Keratinocyte (primary cell): Measurements from ENCODE around the gene NBPF1. TPM values are rescaled to one million over a fixed set of nuclear protein-coding genes. Genes with fewer than 3 reads are reported as not detected.
"Not testable (repeated sequence)": the region's sequence is repeated elsewhere in the genome, so short reads cannot be mapped to it uniquely, and the experiment has no call there.

Experiments used
- DNase-seq: peaks from one replicate; pipeline ENCODE4 v3.0.0-alpha.2; 2011; ENCODE audit warnings: low read depth, missing footprints, low spot score
- FAIRE-seq: peaks from 2 replicates; lab custom pipeline; 2011; peaks lifted over from hg19 to GRCh38; lab: Jason Lieb, UNC
- H2AFZ ChIP-seq: 2 replicates; pipeline ENCODE4 v1.6.0; 2012; ENCODE audit warnings: low read length, control low read depth, inconsistent platforms; ENCODE audit not compliant: control insufficient read depth
- H3K27ac ChIP-seq: 2 replicates; pipeline ENCODE4 v1.5.1; 2011; ENCODE audit warnings: low read length; ENCODE audit not compliant: control insufficient read depth, insufficient read depth
- H3K27me3 ChIP-seq: 3 replicates; pipeline ENCODE4 v1.6.0; 2011; ENCODE audit warnings: low read length; ENCODE audit not compliant: control insufficient read depth, insufficient read depth; ENCODE audit errors: extremely low read depth
- H3K36me3 ChIP-seq, 2 experiments: 2 replicates in 1 of 2; 3 replicates in 1 of 2; pipeline ENCODE4 v1.5.1; 2011; ENCODE audit warnings: low read length in 2 of 2, mild to moderate bottlenecking in 1 of 2; ENCODE audit not compliant: control insufficient read depth in 2 of 2, insufficient read depth in 2 of 2; ENCODE audit errors: extremely low read depth in 1 of 2
- H3K4me1 ChIP-seq: 3 replicates; pipeline ENCODE4 v1.5.1; 2011; ENCODE audit warnings: low read length; ENCODE audit not compliant: control insufficient read depth, insufficient read depth; ENCODE audit errors: extremely low read depth
- H3K4me2 ChIP-seq: 3 replicates; pipeline ENCODE4 v1.6.0; 2011; ENCODE audit warnings: low read depth, low read length; ENCODE audit not compliant: control insufficient read depth, insufficient read depth; ENCODE audit errors: extremely low read depth
- H3K4me3 ChIP-seq, 3 experiments: fragments of 200-600 bp in 1 of 3; sonication (generic) in 1 of 3; 2 replicates in 2 of 3; 3 replicates in 1 of 3; pipeline ENCODE4 v1.5.1; 2011 to 2016; ENCODE audit warnings: low read length in 3 of 3, mild to moderate bottlenecking in 3 of 3, control low read depth in 2 of 3, inconsistent platforms in 1 of 3, low read depth in 1 of 3, mixed read lengths in 1 of 3, mixed run types in 1 of 3, moderate library complexity in 1 of 3; ENCODE audit not compliant: control insufficient read depth in 2 of 3, insufficient read depth in 2 of 3; ENCODE audit errors: extremely low read depth in 1 of 3
- H3K79me2 ChIP-seq: 2 replicates; pipeline ENCODE4 v1.6.0; 2012; ENCODE audit warnings: low read length; ENCODE audit not compliant: control insufficient read depth, insufficient read depth
- H3K9ac ChIP-seq: 3 replicates; pipeline ENCODE4 v1.6.0; 2011; ENCODE audit warnings: low read length; ENCODE audit not compliant: control insufficient read depth, insufficient read depth; ENCODE audit errors: extremely low read depth
- H3K9me1 ChIP-seq: 3 replicates; pipeline ENCODE4 v1.6.0; 2011; ENCODE audit warnings: low read length; ENCODE audit not compliant: control insufficient read depth, insufficient read depth; ENCODE audit errors: extremely low read depth
- H3K9me3 ChIP-seq: 2 replicates; pipeline ENCODE4 v1.5.1; 2012; ENCODE audit warnings: low read depth, low read length; ENCODE audit not compliant: control insufficient read depth
- H4K20me1 ChIP-seq: 3 replicates; pipeline ENCODE4 v1.6.0; 2011; ENCODE audit warnings: low read length; ENCODE audit not compliant: control insufficient read depth, insufficient read depth; ENCODE audit errors: extremely low read depth
- EZH2 ChIP-seq: IDR thresholded peaks from one replicate; pipeline ENCODE4 v1.6.1; 2012; ENCODE audit warnings: inconsistent platforms, mild to moderate bottlenecking, low read length, moderate library complexity
- dilution Hi-C: fragments of 300-500 bp; cut with MboI; formaldehyde crosslinking; loops from one replicate; pipeline ENCODE4 v1.7.0; 2020; ENCODE audit warnings: low sequenced_read_pairs; ENCODE audit not compliant: extremely low pct_ligation_motif_present
- polyA plus RNA-seq, 5 experiments: library from polyadenylated mRNA; depleted of rRNA in 3 of 5; stranded (reverse) in 3 of 5; stranded (forward) in 1 of 5; unstranded in 1 of 5; fragments of >200 nt; gene quantifications; 1 replicate in 1 of 5; 2 replicates in 3 of 5; 3 replicates in 1 of 5; pipeline versions ENCODE4 v1.2.1 to v1.2.3, GENCODE V29; 2011 to 2012; ENCODE audit warnings: missing spikeins in 2 of 5, low read depth in 1 of 5, low replicate concordance in 1 of 5
- TF ChIP-seq, protein P1 (sequence below), 3 experiments: IDR thresholded peaks in 1 of 3; conservative IDR thresholded peaks in 1 of 3; optimal IDR thresholded peaks in 1 of 3; 2 replicates in 2 of 3; 3 replicates in 1 of 3; pipeline versions ENCODE3 to v1.5.1; 2011; ENCODE audit warnings: low read length in 3 of 3, mild to moderate bottlenecking in 3 of 3, moderate library complexity in 2 of 3, control low read depth in 1 of 3, inconsistent platforms in 1 of 3; ENCODE audit not compliant: insufficient read depth in 2 of 3; ENCODE audit errors: extremely low read depth in 1 of 3

Gene NBPF1
- polyA plus RNA-seq, 1 donor (not counting 4 experiments of a cell fraction or from before 2014, with no cell fraction given): 16.4 TPM

- H3K27ac ChIP-seq: no peak overlapping the region
- no peak for DNase-seq
- dilution Hi-C loops: no loop called here
- peaks cover 24 to 28% of the 10 kb centered on the region in 2 experiments for H3K36me3 ChIP-seq
- no peak for FAIRE-seq
- peaks cover 23% of the 10 kb centered on the region for H3K79me2 ChIP-seq
- H3K27me3 ChIP-seq: no peaks in the 10 kb centered on the region
- peaks cover 10% of the 10 kb centered on the region for H3K4me1 ChIP-seq
- H3K4me2 ChIP-seq: no peak overlapping the region
- no peaks in the 10 kb centered on the region for H3K9me3 ChIP-seq
- no peaks in the 10 kb centered on the region for H4K20me1 ChIP-seq
- no peak for TF ChIP-seq EZH2
- TF ChIP-seq, protein P1, sequence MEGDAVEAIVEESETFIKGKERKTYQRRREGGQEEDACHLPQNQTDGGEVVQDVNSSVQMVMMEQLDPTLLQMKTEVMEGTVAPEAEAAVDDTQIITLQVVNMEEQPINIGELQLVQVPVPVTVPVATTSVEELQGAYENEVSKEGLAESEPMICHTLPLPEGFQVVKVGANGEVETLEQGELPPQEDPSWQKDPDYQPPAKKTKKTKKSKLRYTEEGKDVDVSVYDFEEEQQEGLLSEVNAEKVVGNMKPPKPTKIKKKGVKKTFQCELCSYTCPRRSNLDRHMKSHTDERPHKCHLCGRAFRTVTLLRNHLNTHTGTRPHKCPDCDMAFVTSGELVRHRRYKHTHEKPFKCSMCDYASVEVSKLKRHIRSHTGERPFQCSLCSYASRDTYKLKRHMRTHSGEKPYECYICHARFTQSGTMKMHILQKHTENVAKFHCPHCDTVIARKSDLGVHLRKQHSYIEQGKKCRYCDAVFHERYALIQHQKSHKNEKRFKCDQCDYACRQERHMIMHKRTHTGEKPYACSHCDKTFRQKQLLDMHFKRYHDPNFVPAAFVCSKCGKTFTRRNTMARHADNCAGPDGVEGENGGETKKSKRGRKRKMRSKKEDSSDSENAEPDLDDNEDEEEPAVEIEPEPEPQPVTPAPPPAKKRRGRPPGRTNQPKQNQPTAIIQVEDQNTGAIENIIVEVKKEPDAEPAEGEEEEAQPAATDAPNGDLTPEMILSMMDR (optimal IDR thresholded peaks at IDR 0.05 in 1 of 3, IDR thresholded peaks at IDR 0.05 in 1 of 3, conservative IDR thresholded peaks at IDR 0.05 in 1 of 3; ENCODE audit: extremely low read depth in 1 of 3, insufficient read depth in 2 of 3, low read length in 3 of 3): no peak
- H3K4me3 ChIP-seq: no peak overlapping the region
- no peak overlapping the region for H3K9ac ChIP-seq
- no peak overlapping the region for H2AFZ ChIP-seq
- no peaks in the 10 kb centered on the region for H3K9me1 ChIP-seq
These were observed 5.9 kb downstream of the NBPF1 start for GRCh38 chr1:16607433-16607851.

DNA sequence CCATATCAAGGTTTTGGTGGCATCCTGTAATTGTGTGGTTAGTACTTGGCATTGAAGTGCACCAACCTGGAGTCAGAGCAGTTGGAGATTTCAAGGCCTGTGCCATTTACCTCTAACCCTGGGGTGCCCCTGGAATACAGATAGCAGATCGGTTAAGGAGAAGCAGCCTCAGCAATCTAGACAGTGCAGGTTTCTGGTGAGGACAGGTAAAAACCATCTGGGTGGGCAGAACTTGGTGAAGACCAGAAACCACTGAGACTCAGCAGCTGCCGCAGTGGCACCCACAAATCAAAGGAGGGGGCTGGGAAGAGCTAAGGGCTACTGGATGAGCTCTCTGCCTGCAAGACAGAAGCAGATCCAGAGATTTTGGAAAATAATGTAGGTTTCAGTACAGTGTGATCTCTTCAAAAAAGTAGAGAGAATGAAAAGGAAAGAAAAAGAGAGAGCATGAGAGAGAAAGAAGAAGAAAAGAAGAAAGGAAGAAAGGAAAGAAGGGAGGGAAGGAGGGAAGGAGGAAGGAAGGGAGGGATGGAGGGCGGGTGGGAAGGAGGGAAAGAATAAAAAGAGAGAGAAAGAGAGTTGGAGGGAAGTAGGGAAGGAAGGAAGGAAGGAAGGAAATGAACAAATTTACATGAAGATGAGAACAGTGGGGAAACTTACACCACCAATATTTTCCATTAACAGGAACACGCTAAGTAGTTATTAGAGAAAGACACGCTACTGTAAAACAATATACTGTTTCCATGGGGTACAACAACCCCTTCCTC lies 6.5 kb downstream of the NBPF1 start:
- H3K4me3 ChIP-seq, H2AFZ ChIP-seq, DNase-seq, H4K20me1 ChIP-seq, FAIRE-seq, H3K9ac ChIP-seq, dilution Hi-C loops, H3K9me3 ChIP-seq, H3K27me3 ChIP-seq, H3K4me1 ChIP-seq, H3K4me2 ChIP-seq, H3K27ac ChIP-seq, H3K9me1 ChIP-seq: not testable (repeated sequence)
- peaks cover 24 to 28% of the 10 kb centered on the region in 2 experiments for H3K36me3 ChIP-seq
- peaks cover 20% of the 10 kb centered on the region for H3K79me2 ChIP-seq
